ENCODE results near the gene NPAS1. TPM values are rescaled to one million over a fixed set of nuclear protein-coding genes. Genes with fewer than 3 reads are reported as not detected.

Gene NPAS1
- total and polyA plus RNA-seq, 2 of the 13 experiments (the other 11 are each of a cell fraction or from before 2014, with no cell fraction given): 0.35 to 2.9 TPM

- TF ChIP-seq SAFB2 (CRISPR knock-in tag; IDR thresholded peaks at IDR 0.05; ENCODE audit: borderline replicate concordance, low read depth) (0 out of 2 replicates have a peak, but pooled peaks have one; percentile 55), FOXO1 (CRISPR knock-in tag; IDR thresholded peaks at IDR 0.05) (no peak), HDAC6 (IDR thresholded peaks at IDR 0.05; ENCODE audit: low read depth, low read length) (no peak), ZBED4 (CRISPR knock-in tag; IDR thresholded peaks at IDR 0.05; ENCODE audit: borderline replicate concordance) (no peak), NFE2L1 (CRISPR knock-in tag; IDR thresholded peaks at IDR 0.05; ENCODE audit: borderline replicate concordance) (no peak), SNAPC4 (CRISPR knock-in tag; IDR thresholded peaks at IDR 0.05) (no peak), SCMH1 (CRISPR knock-in tag; IDR thresholded peaks at IDR 0.05; ENCODE audit: borderline replicate concordance) (no peak), ZSCAN9 (CRISPR knock-in tag; IDR thresholded peaks at IDR 0.05; ENCODE audit: borderline replicate concordance) (no peak), ZMYM4 (CRISPR knock-in tag; IDR thresholded peaks at IDR 0.05) (no peak; the same call in 1 of the 2 replicates), JUNB (CRISPR knock-in tag; IDR thresholded peaks at IDR 0.05; ENCODE audit: borderline replicate concordance) (no peak), SRSF4 (IDR thresholded peaks at IDR 0.05; ENCODE audit: low read depth, low read length, poor library complexity, severe bottlenecking) (no peak), NFE2L2 (IDR thresholded peaks at IDR 0.05; ENCODE audit: low read length) (no peak), ZNF670 (CRISPR knock-in tag; IDR thresholded peaks at IDR 0.05; ENCODE audit: borderline replicate concordance) (no peak), ZMAT3 (CRISPR knock-in tag; conservative IDR thresholded peaks at IDR 0.05) (no peak), NR0B2 (CRISPR knock-in tag; IDR thresholded peaks at IDR 0.05) (no peak)
These were observed 28.2 kb downstream of the NPAS1 start (continued) for GRCh38 chr19:47047763-47048405.
